WI38 (cell line): Measurements from ENCODE around the gene ALDOB.
A peak's percentile ranks its signal among the peaks of the same experiment; 100 is the strongest.

Experiments used
- H3K4me3 ChIP-seq: 2 replicates; pipeline ENCODE4 v1.5.1; 2011; ENCODE audit warnings: low read depth, mild to moderate bottlenecking, control low read depth, low read length
- TF ChIP-seq, protein P1 (sequence below): IDR thresholded peaks from 2 replicates; pipeline ENCODE4 v1.5.1; 2012; ENCODE audit warnings: low read depth, mild to moderate bottlenecking, control low read depth, low read length

Gene ALDOB

DNA sequence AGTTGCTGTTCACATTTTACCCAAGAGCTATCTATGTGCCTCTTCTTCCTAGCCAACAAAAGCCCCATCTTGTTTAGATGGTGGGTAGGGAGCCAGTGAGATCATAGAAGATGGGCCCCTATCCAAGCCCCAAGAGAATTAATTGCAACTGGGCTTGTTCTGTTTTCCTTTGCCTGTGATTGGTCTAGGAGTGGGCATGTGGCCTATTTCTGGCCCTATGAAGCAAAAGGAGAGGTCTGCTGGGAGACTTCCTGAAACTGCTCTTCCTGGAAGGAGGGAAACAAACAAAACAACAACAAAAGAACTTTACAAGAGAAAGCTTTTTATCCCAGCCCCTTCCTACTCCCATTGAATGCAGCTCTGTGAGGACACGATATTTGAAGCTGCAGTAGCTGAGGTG lies 32.5 kb upstream of the ALDOB start:
- TF ChIP-seq, protein P1, sequence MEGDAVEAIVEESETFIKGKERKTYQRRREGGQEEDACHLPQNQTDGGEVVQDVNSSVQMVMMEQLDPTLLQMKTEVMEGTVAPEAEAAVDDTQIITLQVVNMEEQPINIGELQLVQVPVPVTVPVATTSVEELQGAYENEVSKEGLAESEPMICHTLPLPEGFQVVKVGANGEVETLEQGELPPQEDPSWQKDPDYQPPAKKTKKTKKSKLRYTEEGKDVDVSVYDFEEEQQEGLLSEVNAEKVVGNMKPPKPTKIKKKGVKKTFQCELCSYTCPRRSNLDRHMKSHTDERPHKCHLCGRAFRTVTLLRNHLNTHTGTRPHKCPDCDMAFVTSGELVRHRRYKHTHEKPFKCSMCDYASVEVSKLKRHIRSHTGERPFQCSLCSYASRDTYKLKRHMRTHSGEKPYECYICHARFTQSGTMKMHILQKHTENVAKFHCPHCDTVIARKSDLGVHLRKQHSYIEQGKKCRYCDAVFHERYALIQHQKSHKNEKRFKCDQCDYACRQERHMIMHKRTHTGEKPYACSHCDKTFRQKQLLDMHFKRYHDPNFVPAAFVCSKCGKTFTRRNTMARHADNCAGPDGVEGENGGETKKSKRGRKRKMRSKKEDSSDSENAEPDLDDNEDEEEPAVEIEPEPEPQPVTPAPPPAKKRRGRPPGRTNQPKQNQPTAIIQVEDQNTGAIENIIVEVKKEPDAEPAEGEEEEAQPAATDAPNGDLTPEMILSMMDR: no peak
- no peak overlapping the region for H3K4me3 ChIP-seq

DNA sequence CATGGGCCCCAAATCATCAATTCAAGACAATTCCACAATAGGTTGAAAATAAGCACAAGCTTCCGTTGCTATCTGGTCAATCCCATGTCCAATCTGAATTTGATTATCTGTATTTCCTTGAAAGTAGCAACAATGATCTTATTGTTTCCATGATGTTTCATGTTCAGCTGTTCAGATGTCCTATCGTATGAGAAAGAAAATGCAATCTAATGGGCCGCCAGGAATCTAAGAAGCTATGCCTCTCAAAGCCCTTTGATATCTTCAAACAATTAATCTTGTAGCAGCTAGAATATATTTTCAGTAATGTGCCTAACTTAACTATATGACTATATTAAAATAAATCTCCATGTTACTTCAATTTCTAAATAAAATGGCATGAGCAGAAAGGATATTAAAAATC lies 32.1 kb upstream of the ALDOB start:
- TF ChIP-seq, protein P1: no peak
- no peak overlapping the region for H3K4me3 ChIP-seq

DNA sequence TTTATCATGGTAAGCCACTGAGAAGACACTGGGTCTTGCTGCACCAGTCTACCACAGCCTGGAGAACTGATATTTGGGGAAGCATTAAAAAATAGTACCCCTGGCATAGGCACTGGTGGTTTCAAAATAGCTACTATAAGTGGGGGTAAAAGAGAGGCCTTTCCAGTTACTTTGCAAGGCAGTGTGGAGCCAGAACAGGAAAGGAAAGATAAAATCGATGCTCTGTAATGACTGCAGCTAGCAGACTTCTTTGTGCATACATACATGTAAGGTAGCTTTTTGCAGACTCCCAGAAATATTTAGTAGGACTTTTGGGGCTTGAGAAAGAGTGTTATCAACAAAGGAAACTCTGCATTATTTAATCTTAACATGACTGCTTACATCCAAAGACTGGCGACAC lies 31.3 kb upstream of the ALDOB start:
- H3K4me3 ChIP-seq: no peak overlapping the region
- TF ChIP-seq, protein P1: no peak

DNA sequence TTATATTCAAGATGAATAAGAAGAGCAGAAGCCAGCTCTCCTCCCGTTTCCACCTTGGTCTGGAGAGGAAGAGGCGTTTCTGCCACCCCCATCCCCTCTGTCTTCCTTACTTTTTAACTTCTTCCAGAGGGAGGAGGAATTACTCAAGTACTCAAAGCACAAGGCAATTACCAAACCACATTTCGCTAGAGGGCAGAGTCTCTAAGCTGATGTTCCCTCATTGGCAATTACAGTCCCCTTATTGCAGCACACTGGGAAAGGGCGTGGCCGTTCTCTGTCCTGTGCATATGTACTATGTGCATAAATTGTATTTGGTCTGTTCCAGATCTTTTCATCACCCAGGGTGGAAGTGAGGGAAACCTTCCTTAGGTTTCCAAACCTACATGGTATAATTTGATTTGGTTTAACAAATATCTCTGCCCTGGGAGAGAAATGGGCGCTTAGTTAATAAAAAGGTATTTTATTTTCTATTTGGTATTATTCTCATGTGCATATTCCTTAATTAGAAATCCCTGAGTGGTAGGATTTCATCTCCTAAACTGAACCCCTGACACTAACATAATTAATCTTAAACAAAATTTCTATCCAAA lies 29.8 kb upstream of the ALDOB start:
- H3K4me3 ChIP-seq: no peak overlapping the region
- TF ChIP-seq, protein P1: peak; percentile 30

DNA sequence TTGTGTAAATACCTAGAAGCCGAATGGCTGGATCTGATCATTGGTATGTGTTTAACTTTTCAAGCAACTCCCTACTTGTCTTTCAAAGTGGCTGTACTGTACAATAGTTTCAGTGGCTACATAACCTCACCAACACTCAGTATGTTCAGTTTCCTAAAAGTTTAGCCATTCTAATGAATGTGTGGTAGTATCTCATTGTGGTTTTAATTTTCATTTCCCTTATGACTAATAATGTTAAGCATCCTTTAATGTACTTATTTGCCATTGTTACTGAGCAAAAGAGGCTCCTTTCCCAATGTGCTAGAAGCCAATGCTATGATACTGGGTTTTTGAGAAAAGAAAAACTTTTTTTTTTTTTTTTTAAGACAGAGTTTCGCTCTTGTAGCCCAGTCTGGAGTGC lies 27.8 kb upstream of the ALDOB start:
- H3K4me3 ChIP-seq: no peak overlapping the region
- TF ChIP-seq, protein P1: no peak

DNA sequence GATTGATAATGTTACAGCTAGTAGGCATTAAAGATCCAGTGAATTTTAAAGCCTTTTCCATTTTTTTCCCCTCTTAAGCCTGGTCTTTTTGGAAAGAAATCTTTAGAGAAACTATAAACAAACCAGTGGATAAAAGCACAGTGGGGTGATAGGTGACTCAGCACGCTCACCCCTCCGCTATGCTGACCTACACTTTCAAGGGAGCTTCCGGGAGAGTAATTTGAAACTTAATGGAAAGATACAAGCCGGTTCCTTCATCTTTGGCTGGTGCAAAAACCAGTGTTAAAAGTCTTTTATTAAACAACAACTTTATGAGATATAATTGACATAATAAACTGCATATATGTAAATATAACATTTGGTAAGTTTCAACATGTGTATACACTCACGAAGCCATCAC lies 27.0 kb upstream of the ALDOB start:
- TF ChIP-seq, protein P1: no peak
- H3K4me3 ChIP-seq: no peak overlapping the region

DNA sequence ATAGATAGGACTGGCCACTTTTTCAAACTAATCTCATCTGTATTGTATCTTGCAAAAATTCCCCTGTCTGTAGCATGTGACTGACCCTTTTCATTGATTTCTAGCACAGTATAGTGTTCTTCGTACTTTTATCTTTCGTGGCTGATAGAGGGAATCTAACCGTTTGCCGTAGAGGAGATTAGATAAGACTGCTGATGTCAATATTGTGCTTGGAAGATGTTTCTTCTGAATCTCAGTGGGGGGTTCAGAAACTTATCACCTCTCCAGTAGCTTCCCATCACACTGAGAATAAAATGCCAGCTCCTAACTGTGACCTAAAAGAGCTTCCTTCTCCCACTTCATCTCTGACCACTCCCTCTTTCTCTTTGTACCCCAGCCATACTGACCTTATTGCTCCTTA lies 25.4 kb upstream of the ALDOB start:
- TF ChIP-seq, protein P1: no peak
- H3K4me3 ChIP-seq: no peak overlapping the region
